K562 (cell line): ENCODE results near the gene CRHR1. TPM values are rescaled to one million over a fixed set of nuclear protein-coding genes. Genes with fewer than 3 reads are reported as not detected.

Experiments
- ATAC-seq: fragments of 200-7000 bp; cut with Tn5 transposase; 3 replicates; pipeline ENCODE4 v1.9.1; 2020; ENCODE audit warnings: moderate library complexity
- BruUV-seq: library from RNA; stranded (reverse); fragments of 400-500 nt; replicated peaks from 2 replicates; lab custom pipeline; 2021; lab: Mats Ljungman, UMichigan
- CTCF ChIA-PET: fragments of 300-600 bp; formaldehyde crosslinking; extraction: SDS; loops from one replicate; lab custom pipeline; 2021; ENCODE audit warnings: low intra/inter-chr PET ratio; lab: Yijun Ruan, JAX
- POLR2A ChIA-PET: fragments of 300-600, 350-650 bp; sonication (Branson Sonifier 250); formaldehyde crosslinking; extraction: SDS; loops from one replicate; lab custom pipeline; 2021; ENCODE audit warnings: antibody characterized with exemption, inconsistent platforms; lab: Yijun Ruan, JAX
- DNase-seq, 4 experiments: peaks; one replicate each; pipeline versions ENCODE4 v3.0.0 to v3.0.0-alpha.2; 2011 to 2018; ENCODE audit warnings: low spot score in 3 of 4, mixed read lengths in 3 of 4; ENCODE audit errors: extremely low read depth in 1 of 4
- FAIRE-seq: peaks from 2 replicates; lab custom pipeline; 2011; peaks lifted over from hg19 to GRCh38; lab: Jason Lieb, UNC
- H2AFZ ChIP-seq: 2 replicates; pipeline ENCODE4 v1.6.0; 2011; ENCODE audit warnings: low read depth, low read length, control low read depth, inconsistent platforms
- H3K27ac ChIP-seq: fragments of 200-600 bp; 3 replicates; pipeline ENCODE4 v1.8.0; 2011; ENCODE audit warnings: low read depth, mild to moderate bottlenecking, control low read depth, inconsistent platforms, low read length, moderate library complexity, mixed read lengths; ENCODE audit errors: extremely low read depth
- H3K27me3 ChIP-seq, 2 experiments: fragments of 300-600 bp in 1 of 2; 2 replicates in 1 of 2; 3 replicates in 1 of 2; pipeline versions ENCODE4 v1.6.0 to v1.8.0; 2011; ENCODE audit warnings: inconsistent platforms in 2 of 2, low read length in 2 of 2, mild to moderate bottlenecking in 1 of 2, mixed read lengths in 1 of 2, moderate library complexity in 1 of 2; ENCODE audit not compliant: control insufficient read depth in 2 of 2, insufficient read depth in 2 of 2
- H3K36me3 ChIP-seq: fragments of 300-600 bp; 3 replicates; pipeline ENCODE4 v1.8.0; 2011; ENCODE audit warnings: mild to moderate bottlenecking, low read length, inconsistent platforms; ENCODE audit not compliant: control insufficient read depth, insufficient read depth
- H3K4me1 ChIP-seq, 2 experiments: fragments of 200-600 bp in 1 of 2; replicated peaks in 1 of 2; 2 replicates in 1 of 2; 3 replicates in 1 of 2; pipeline versions ENCODE4 v1.5.1 to v1.8.0; 2011; ENCODE audit warnings: inconsistent platforms in 2 of 2, low read length in 2 of 2, mild to moderate bottlenecking in 1 of 2, mixed read lengths in 1 of 2, moderate library complexity in 1 of 2; ENCODE audit not compliant: control insufficient read depth in 2 of 2, insufficient read depth in 2 of 2
- H3K4me2 ChIP-seq: 2 replicates; pipeline ENCODE4 v1.6.1; 2011; ENCODE audit warnings: low read length, control low read depth, inconsistent platforms, mixed read lengths; ENCODE audit not compliant: insufficient read depth
- H3K4me3 ChIP-seq: fragments of 200-600 bp; sonication (generic), shearing (Covaris generic); 2 replicates; pipeline ENCODE4 v1.5.1; 2016; ENCODE audit warnings: control low read depth, inconsistent platforms
- H3K79me2 ChIP-seq: fragments of 200-600 bp; 3 replicates; pipeline ENCODE4 v1.8.0; 2011; ENCODE audit warnings: low read length, inconsistent platforms; ENCODE audit not compliant: control insufficient read depth, insufficient read depth
- H3K9ac ChIP-seq, 2 experiments: 2 replicates each; pipeline versions ENCODE4 v1.6.0 to v1.6.1; 2011; ENCODE audit warnings: low read depth in 2 of 2, low read length in 2 of 2, control low read depth in 1 of 2, inconsistent platforms in 1 of 2, mild to moderate bottlenecking in 1 of 2, mixed read lengths in 1 of 2; ENCODE audit not compliant: insufficient read depth in 1 of 2
- H3K9me1 ChIP-seq: one replicate; pipeline ENCODE4 v1.6.0; 2011; ENCODE audit warnings: inconsistent platforms, mild to moderate bottlenecking, low read length, moderate library complexity; ENCODE audit not compliant: control insufficient read depth, insufficient read depth
- H3K9me3 ChIP-seq: replicated peaks from 2 replicates; pipeline ENCODE4 v1.5.1; 2011; ENCODE audit warnings: low read depth, low read length, inconsistent platforms; ENCODE audit not compliant: control insufficient read depth, insufficient read depth
- H4K20me1 ChIP-seq: replicated peaks from 2 replicates; pipeline ENCODE4 v1.6.1; 2011; ENCODE audit warnings: low read length, inconsistent platforms, mixed read lengths; ENCODE audit not compliant: control insufficient read depth, insufficient read depth
- RBM25 ChIP-seq: fragments of 200-400 bp; formaldehyde crosslinking; IDR thresholded peaks from 2 replicates; pipeline ENCODE4 v1.6.1; 2018; ENCODE audit warnings: low read length, low read depth, moderate library complexity; ENCODE audit not compliant: severe bottlenecking
- STAT5A ChIP-seq: IDR thresholded peaks from 2 replicates; pipeline ENCODE4 v1.6.1; 2012; ENCODE audit warnings: low read length, inconsistent platforms, borderline replicate concordance
- ZKSCAN1 ChIP-seq: fragments of 150-350 bp; IDR thresholded peaks from 2 replicates; pipeline ENCODE4 v1.6.1; 2016; ENCODE audit warnings: low read depth, low read length
- ZNF780A ChIP-seq: fragments of 250-450 bp; sonication (Bioruptor Pico); IDR thresholded peaks from 2 replicates; pipeline ENCODE4 v1.5.0; 2021; ENCODE audit warnings: mild to moderate bottlenecking
- WGBS: fragments of 100-300 bp; shearing (Covaris generic); methylation state at CpG from one replicate; pipeline ENCODE4 v1.1.6; 2016; ENCODE audit warnings: low coverage, mixed read lengths; ENCODE audit not compliant: insufficient coverage; ENCODE audit errors: missing lambda C conversion rate; 5-methylcytosine and 5-hydroxymethylcytosine counted together
- in situ Hi-C: fragments of 300-500 bp; cut with MboI; formaldehyde crosslinking; loops from 4 replicates; pipeline ENCODE4 v1.15.0; 2018; ENCODE audit warnings: inconsistent platforms, mixed read lengths
- intact Hi-C: fragments of 100-400 bp; cut with micrococcal nuclease; formaldehyde crosslinking; loops from 2 replicates; pipeline ENCODE4 v1.14.2; 2022
- polyA plus RNA-seq, 8 experiments: library from polyadenylated mRNA; depleted of rRNA in 4 of 8; stranded (reverse) in 5 of 8; unstranded in 3 of 8; fragments of >200 nt; fragmentation: Nextera tagmentation in 2 of 8; fragmentation: Illumina TruSeq in 1 of 8; extraction: Ambion mirVana in 2 of 8; extraction: Trizol in 1 of 8; gene quantifications; 2 replicates each; pipeline versions ENCODE4 v1.2.1 to v1.2.3, GENCODE V29; 2011 to 2014; ENCODE audit warnings: inconsistent platforms in 1 of 8, missing spikeins in 1 of 8
- total RNA-seq, 7 experiments: library from RNA; depleted of rRNA in 6 of 7; stranded (reverse); fragments of >200 nt in 6 of 7; fragmentation: Illumina TruSeq in 2 of 7; extraction: Trizol in 2 of 7; gene quantifications; 2 replicates each; pipeline versions ENCODE4 v1.2.1 to v1.2.3, GENCODE V29; 2011 to 2021; ENCODE audit warnings: low replicate concordance in 1 of 7

The CRHR1 gene
- total and polyA plus RNA-seq, 9 of the 15 experiments (the other 6 are each of a cell fraction or from before 2014, with no cell fraction given) = 0.05 TPM; not detected in 8

DNA sequence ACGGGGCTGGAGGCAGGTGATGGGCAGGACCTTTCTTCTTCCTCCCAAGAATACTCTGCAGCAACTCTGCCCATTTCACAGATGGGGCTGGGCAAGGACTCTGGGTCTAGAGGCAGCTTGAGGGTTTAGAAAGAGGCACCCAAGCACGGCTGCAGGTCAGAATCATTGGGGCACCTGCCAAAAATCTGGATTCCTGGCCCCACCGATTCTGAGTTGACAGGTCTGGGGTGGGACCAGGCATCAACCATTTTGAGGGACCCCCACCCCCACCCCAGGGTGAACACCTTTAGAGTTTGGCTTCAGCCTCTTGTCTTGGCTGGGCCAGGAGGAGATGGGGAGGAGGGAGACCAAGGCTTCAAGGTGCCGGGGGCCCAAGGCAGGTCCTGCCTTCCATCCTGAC is 65.9 kb downstream of the CRHR1 start:
- no peaks in the 10 kb centered on the region for H4K20me1 ChIP-seq

DNA sequence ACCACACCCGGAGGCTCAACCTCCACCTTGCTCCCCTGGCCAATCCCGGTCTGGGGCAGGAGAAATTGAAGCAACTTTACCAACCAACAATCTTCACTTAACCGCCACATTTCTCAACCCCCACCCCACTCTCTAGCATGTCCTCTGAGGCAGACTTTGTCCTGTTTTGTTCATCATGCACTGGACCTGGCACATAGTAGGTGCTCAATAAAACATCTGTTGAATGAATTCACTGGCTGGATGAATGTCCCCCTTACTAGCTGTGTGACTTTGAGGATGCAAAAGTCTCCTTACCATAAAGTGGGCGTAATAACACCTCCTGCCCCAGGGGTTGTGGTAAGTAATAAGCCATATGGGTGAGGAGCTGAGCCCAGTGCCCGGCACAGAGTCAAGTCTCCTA is 66.3 kb downstream of the CRHR1 start:
- peaks cover 0 to 13% of the 10 kb centered on the region in 2 experiments; a peak in 2 of 5 replicates for H3K4me1 ChIP-seq
- POLR2A ChIA-PET = no interaction called here
- no peak overlapping the region for H3K27ac ChIP-seq
- no peak overlapping the region for H3K9ac ChIP-seq
- FAIRE-seq (no peak), DNase-seq (no peak), ATAC-seq (no peak)
- no peaks in the 10 kb centered on the region for H4K20me1 ChIP-seq
- H3K9me1 ChIP-seq = no peaks in the 10 kb centered on the region
- WGBS = 4% methylated on average over 5 of the region's 5 CpGs
- H2AFZ ChIP-seq = no peak overlapping the region
- CTCF ChIA-PET = no interaction called here
- intact Hi-C loops = loop anchor here (10.0 kb wide), 1 partner anchor 456 kb away; no protein-coding TSS in a partner anchor
- TF ChIP-seq ZKSCAN1 = peak; percentile 74
- no peak for TF ChIP-seq STAT5A
- no peak overlapping the region for H3K4me3 ChIP-seq
- in situ Hi-C loops = no loop called here
- H3K9me3 ChIP-seq = no peaks in the 10 kb centered on the region
- H3K4me2 ChIP-seq = no peak overlapping the region
- H3K36me3 ChIP-seq = no peaks in the 10 kb centered on the region
- peaks cover 6 to 50% of the 10 kb centered on the region in 2 experiments; a peak in 3 of 5 replicates for H3K27me3 ChIP-seq
- no peaks in the 10 kb centered on the region for H3K79me2 ChIP-seq
- no TSS peak for BruUV-seq

More for the DNA sequence above, 65.9 kb downstream of the CRHR1 start:
- no peak overlapping the region for H3K27ac ChIP-seq
- H3K9me3 ChIP-seq = no peaks in the 10 kb centered on the region
- peaks cover 10 to 55% of the 10 kb centered on the region in 2 experiments; a peak in 3 of 5 replicates for H3K27me3 ChIP-seq
- in situ Hi-C loops (no loop called here), intact Hi-C loops (loop anchor here (10.0 kb wide), 1 partner anchor 455 kb away; no protein-coding TSS in a partner anchor)
- POLR2A ChIA-PET = interaction anchor here (0.7 kb wide), 1 partner anchor 13 kb away, joined by 3 read pairs; no protein-coding TSS in a partner anchor
- H3K9me1 ChIP-seq = no peaks in the 10 kb centered on the region
- no TSS peak for BruUV-seq
- CTCF ChIA-PET = no interaction called here
- ATAC-seq (no peak), DNase-seq (no peak), FAIRE-seq (no peak)
- H3K9ac ChIP-seq = no peak overlapping the region
- H3K4me2 ChIP-seq = no peak overlapping the region
- no peak overlapping the region for H3K4me3 ChIP-seq
- WGBS = 3% methylated on average over 4 of the region's 4 CpGs
- H3K36me3 ChIP-seq = no peaks in the 10 kb centered on the region
- no peak overlapping the region for H2AFZ ChIP-seq
- TF ChIP-seq RBM25 (peak; percentile 19), ZNF780A (no peak)
- H3K79me2 ChIP-seq = no peaks in the 10 kb centered on the region
- H3K4me1 ChIP-seq = peaks cover 0 to 17% of the 10 kb centered on the region in 2 experiments; a peak in 2 of 5 replicates
